NT2/D1 (cell line): ENCODE data around the gene FMN1.

Source experiments
- DNase-seq: peaks from one replicate; pipeline ENCODE4 v3.0.0-alpha.2; 2011; ENCODE audit warnings: low read depth, low spot score
- H3K27me3 ChIP-seq: 2 replicates; pipeline ENCODE4 v1.6.0; 2011; ENCODE audit warnings: mild to moderate bottlenecking; ENCODE audit not compliant: insufficient read length, insufficient read depth
- H3K36me3 ChIP-seq: 2 replicates; pipeline ENCODE4 v1.6.1; 2011; ENCODE audit warnings: mild to moderate bottlenecking, low read length, mixed read lengths; ENCODE audit not compliant: insufficient read depth, insufficient read length
- H3K4me1 ChIP-seq: 2 replicates; pipeline ENCODE4 v1.5.1; 2011; ENCODE audit not compliant: insufficient read depth, insufficient read length
- H3K4me3 ChIP-seq: 2 replicates; pipeline ENCODE4 v1.5.1; 2011; ENCODE audit warnings: low read depth; ENCODE audit not compliant: insufficient read length
- H3K9ac ChIP-seq: 2 replicates; pipeline ENCODE4 v1.6.0; 2011; ENCODE audit warnings: low read depth; ENCODE audit not compliant: insufficient read length
- H3K9me3 ChIP-seq: 2 replicates; pipeline ENCODE4 v1.5.1; 2011; ENCODE audit warnings: mild to moderate bottlenecking, low read length; ENCODE audit not compliant: insufficient read depth
- SUZ12 ChIP-seq: IDR thresholded peaks from 2 replicates; pipeline ENCODE4 v1.6.1; 2011; ENCODE audit not compliant: insufficient read length, insufficient read depth; ENCODE audit errors: extremely low read depth
- YY1 ChIP-seq: IDR thresholded peaks from 2 replicates; pipeline ENCODE4 v1.6.1; 2011; ENCODE audit not compliant: insufficient read length, insufficient read depth
- ZNF274 ChIP-seq: IDR thresholded peaks from 2 replicates; pipeline ENCODE4 v1.6.1; 2011; ENCODE audit warnings: mild to moderate bottlenecking, low read depth, low read length

FMN1 gene

DNA sequence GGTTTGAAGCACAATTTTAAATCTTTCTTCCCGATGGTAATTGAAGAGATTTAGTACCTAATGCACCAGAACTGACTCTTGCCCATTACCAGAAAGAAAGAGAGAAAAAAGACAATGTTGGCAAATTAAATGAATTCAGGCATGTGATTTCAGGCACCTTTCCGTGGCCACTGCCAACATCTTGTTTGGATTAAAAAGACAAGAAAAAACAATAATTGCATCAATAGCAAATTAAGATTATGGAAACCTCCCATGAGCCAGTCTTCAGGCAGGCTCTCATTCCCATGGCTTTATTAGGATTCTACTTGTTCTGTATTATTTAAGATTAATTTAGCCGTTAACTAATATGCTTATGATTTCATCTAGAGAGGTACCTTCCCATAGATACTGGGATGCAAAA is 283.7 kb downstream of the FMN1 start:
- Histone ChIP-seq H3K4me1 (no peaks in the 10 kb centered on the region), H3K9ac (no peak overlapping the region), H3K4me3 (no peak overlapping the region), H3K9me3 (no peaks in the 10 kb centered on the region), H3K36me3 (no peaks in the 10 kb centered on the region), H3K27me3 (no peaks in the 10 kb centered on the region)
- DNase-seq, result no peak
- TF ChIP-seq SUZ12, result no peak

DNA sequence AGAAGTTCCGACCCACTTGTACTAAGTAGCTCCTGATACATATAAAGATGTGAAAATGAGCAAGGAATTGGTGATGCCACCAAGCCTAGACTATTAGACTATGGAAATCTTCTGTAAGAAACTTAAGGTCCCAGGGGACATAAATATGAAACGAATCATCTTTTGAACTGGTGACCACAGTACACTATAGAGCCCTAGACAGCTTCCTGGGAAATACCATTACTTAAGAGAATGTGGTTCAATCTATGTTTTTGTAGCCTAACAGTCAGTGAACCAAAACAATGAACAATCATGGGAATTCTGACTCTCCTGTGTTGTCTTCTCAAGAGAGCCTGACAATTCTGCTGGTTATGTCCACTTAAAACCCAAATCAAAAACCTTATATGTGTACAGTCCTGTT is 285.1 kb downstream of the FMN1 start:
- Histone ChIP-seq H3K9me3 (no peaks in the 10 kb centered on the region), H3K4me1 (no peaks in the 10 kb centered on the region), H3K27me3 (no peaks in the 10 kb centered on the region), H3K9ac (no peak overlapping the region), H3K4me3 (no peak overlapping the region), H3K36me3 (no peaks in the 10 kb centered on the region)
- DNase-seq, result no peak
- TF ChIP-seq SUZ12 (no peak), YY1 (no peak), ZNF274 (no peak)

GRCh38 chr15:32908872-32909271 is 285.6 kb downstream of the FMN1 start:
- no peak for TF ChIP-seq SUZ12
- no peak for TF ChIP-seq YY1
- TF ChIP-seq ZNF274, result no peak
- H3K4me1 ChIP-seq, result no peaks in the 10 kb centered on the region
- no peaks in the 10 kb centered on the region for H3K36me3 ChIP-seq
- no peaks in the 10 kb centered on the region for H3K9me3 ChIP-seq
- H3K4me3 ChIP-seq, result no peak overlapping the region
- DNase-seq, result no peak
- no peaks in the 10 kb centered on the region for H3K27me3 ChIP-seq
- H3K9ac ChIP-seq, result no peak overlapping the region

GRCh38 chr15:32908135-32908801 is 286.2 kb downstream of the FMN1 start:
- no peaks in the 10 kb centered on the region for H3K9me3 ChIP-seq
- no peaks in the 10 kb centered on the region for H3K36me3 ChIP-seq
- no peak overlapping the region for H3K4me3 ChIP-seq
- H3K9ac ChIP-seq, result no peak overlapping the region
- no peak for TF ChIP-seq YY1
- no peak for TF ChIP-seq SUZ12
- TF ChIP-seq ZNF274, result no peak
- H3K4me1 ChIP-seq, result no peaks in the 10 kb centered on the region
- no peak for DNase-seq
- no peaks in the 10 kb centered on the region for H3K27me3 ChIP-seq

GRCh38 chr15:32905481-32905880 is 289.0 kb downstream of the FMN1 start:
- Histone ChIP-seq H3K27me3 (no peaks in the 10 kb centered on the region), H3K9me3 (no peaks in the 10 kb centered on the region), H3K4me1 (no peaks in the 10 kb centered on the region), H3K36me3 (no peaks in the 10 kb centered on the region), H3K4me3 (no peak overlapping the region), H3K9ac (no peak overlapping the region)
- TF ChIP-seq SUZ12 (no peak), ZNF274 (no peak), YY1 (no peak)
- no peak for DNase-seq

- no peak overlapping the region for H3K4me3 ChIP-seq
- TF ChIP-seq ZNF274 (no peak), SUZ12 (no peak), YY1 (no peak)
- H3K9ac ChIP-seq, result no peak overlapping the region
- H3K36me3 ChIP-seq, result no peaks in the 10 kb centered on the region
- H3K4me1 ChIP-seq, result no peaks in the 10 kb centered on the region
- no peak for DNase-seq
- no peaks in the 10 kb centered on the region for H3K27me3 ChIP-seq
- no peaks in the 10 kb centered on the region for H3K9me3 ChIP-seq
Measured at GRCh38 chr15:32904448-32904847, 290.1 kb downstream of the FMN1 start.

DNA sequence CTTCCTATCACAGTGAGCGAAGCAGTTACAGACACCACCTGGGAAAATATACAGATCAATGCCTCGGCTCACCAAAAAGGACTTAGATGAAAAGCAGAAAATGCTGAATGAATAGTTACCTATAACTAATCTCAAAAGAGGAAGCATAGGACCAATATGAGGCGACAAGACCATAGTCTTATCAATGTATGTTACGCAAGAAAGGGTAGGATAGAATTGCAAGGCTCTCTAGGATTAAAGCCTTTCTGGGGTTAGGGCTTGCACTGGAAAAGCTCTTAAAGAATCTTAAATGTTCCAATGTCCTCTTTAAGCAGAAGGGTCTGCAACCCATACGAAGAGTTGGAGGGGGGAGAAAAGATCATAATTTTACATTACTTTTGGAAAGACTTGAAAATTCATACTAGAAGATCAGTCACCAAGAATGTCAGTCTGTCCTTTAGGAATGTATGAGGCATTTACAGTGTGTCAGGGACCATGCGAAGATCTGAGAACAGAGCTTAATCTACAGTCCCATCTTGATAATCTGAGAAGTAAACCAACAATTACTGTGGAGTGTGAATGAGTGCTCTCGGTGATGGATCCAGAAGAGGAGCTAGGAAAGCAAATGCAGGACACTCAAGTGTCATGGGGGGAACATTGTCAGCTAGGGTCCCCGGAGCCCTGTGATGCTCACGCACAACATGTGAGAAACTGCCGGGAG is 290.8 kb downstream of the FMN1 start:
- Histone ChIP-seq H3K4me3 (no peak overlapping the region), H3K4me1 (no peaks in the 10 kb centered on the region), H3K36me3 (no peaks in the 10 kb centered on the region), H3K9me3 (no peaks in the 10 kb centered on the region), H3K9ac (no peak overlapping the region), H3K27me3 (no peaks in the 10 kb centered on the region)
- DNase-seq, result no peak
- TF ChIP-seq YY1 (no peak), ZNF274 (no peak), SUZ12 (no peak)
